ENCODE measurements around the gene HSPA12B.

HSPA12B gene

DNA sequence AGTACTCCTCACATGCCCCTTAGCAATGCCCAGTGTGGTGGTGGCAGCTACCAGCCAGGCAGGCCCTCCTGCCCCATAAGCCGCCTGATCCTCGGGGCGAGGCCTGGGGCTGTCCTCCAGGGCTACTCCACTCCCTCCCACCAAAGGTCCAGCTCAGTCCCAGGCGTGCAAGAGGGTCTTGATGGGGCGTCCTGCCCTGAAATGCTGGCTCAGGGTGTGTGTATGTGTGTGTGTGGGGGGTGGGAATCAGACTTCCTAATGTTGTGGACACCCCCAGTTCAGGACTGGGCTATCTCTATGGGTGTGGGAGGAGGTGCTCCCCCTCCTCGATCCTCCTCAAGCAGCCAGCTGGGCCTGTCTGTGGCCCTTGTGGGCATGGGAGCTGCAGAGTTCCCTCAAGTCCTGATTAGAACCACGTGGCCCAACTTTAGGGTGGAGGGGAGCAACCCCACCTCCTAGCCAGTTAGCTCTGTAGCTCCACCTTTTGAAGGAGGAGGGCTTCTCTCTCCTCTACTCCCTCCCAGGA is 7.5 kb downstream of the HSPA12B start:
- H3K27ac ChIP-seq (ENCODE audit: low read depth, low read length): no peak overlapping the region
- H3K4me3 ChIP-seq (ENCODE audit: low read depth, low read length): no peak overlapping the region
- H2AFZ ChIP-seq (ENCODE audit: low read length, unreplicated experiment): no peak overlapping the region
- no peaks in the 10 kb centered on the region for H3K79me2 ChIP-seq (ENCODE audit: control insufficient read depth, insufficient read depth, low read length, unreplicated experiment)
- no peaks in the 10 kb centered on the region for H3K36me3 ChIP-seq (ENCODE audit: insufficient read depth, low read length)
- no peaks in the 10 kb centered on the region for H3K27me3 ChIP-seq (ENCODE audit: insufficient read depth, low read length)
- H3K4me1 ChIP-seq (ENCODE audit: control insufficient read depth, insufficient read depth, low read length, unreplicated experiment): no peaks in the 10 kb centered on the region

DNA sequence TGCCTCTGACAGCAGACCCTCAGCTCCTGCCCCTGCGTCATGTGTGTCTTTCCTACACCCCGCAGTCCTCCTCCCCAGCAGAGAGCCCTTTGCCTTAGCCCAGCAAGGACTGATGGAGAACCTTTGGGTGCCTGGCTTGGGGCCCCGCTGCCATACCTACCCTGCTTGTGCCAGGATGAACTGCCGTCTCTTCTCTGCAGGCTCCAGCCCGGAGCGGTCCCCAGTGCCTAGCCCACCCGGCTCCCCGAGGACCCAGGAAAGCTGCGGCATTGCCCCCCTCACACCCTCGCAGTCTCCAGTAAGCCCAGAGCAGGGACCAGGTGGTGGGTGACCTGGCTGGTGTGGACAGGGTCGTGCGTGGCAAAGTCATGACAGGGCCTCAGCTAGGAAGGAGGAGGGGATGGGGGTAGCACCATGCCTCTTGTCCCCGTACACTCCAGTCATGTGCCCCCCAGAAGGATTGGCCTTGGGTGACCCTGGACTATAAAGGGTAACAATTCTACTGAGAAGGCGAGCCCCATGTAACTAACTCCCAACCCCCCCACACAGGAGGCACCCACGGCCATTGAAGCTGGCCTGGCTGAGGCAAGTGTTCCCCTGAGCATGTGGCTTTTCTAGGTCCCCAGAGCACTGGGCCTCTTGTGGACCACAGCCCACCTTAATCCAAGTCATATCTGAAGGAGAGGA is 8.3 kb downstream of the HSPA12B start:
- H2AFZ ChIP-seq (ENCODE audit: low read length, unreplicated experiment): no peak overlapping the region
- H3K4me3 ChIP-seq (ENCODE audit: low read depth, low read length): no peak overlapping the region
- no peak overlapping the region for H3K27ac ChIP-seq (ENCODE audit: low read depth, low read length)
- no peaks in the 10 kb centered on the region for H3K27me3 ChIP-seq (ENCODE audit: insufficient read depth, low read length)
- no peaks in the 10 kb centered on the region for H3K36me3 ChIP-seq (ENCODE audit: insufficient read depth, low read length)
- H3K4me1 ChIP-seq (ENCODE audit: control insufficient read depth, insufficient read depth, low read length, unreplicated experiment): no peaks in the 10 kb centered on the region
- no peaks in the 10 kb centered on the region for H3K79me2 ChIP-seq (ENCODE audit: control insufficient read depth, insufficient read depth, low read length, unreplicated experiment)

- H3K27me3 ChIP-seq (ENCODE audit: insufficient read depth, low read length): no peaks in the 10 kb centered on the region
- no peaks in the 10 kb centered on the region for H3K36me3 ChIP-seq (ENCODE audit: insufficient read depth, low read length)
- H2AFZ ChIP-seq (ENCODE audit: low read length, unreplicated experiment): no peak overlapping the region
- H3K27ac ChIP-seq (ENCODE audit: low read depth, low read length): no peak overlapping the region
- H3K4me1 ChIP-seq (ENCODE audit: control insufficient read depth, insufficient read depth, low read length, unreplicated experiment): no peaks in the 10 kb centered on the region
- H3K4me3 ChIP-seq (ENCODE audit: low read depth, low read length): no peak overlapping the region
- no peaks in the 10 kb centered on the region for H3K79me2 ChIP-seq (ENCODE audit: control insufficient read depth, insufficient read depth, low read length, unreplicated experiment)
Observed at GRCh38 chr20:3741836-3742458, 9.5 kb downstream of the HSPA12B start.

DNA sequence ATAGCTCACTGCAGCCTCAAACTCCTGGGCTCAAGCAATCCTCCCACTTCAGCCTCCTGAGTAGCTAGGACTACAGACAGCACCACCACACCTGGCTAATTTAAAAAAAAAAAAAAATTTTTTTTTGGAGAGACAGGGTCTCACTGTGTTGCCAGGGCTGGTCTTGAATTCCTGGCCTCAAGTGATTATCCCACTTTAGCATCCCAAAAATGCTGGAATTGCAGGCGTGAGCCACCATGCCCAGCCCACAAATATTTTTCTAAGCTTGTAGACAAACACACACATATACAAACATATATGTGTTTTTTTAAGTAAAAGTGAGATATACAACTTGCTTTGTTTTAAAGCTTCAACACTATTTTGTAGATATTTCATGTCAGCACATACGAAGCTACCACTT is 10.8 kb downstream of the HSPA12B start:
- no peaks in the 10 kb centered on the region for H3K4me1 ChIP-seq (ENCODE audit: control insufficient read depth, insufficient read depth, low read length, unreplicated experiment)
- H3K4me3 ChIP-seq (ENCODE audit: low read depth, low read length): no peak overlapping the region
- H3K79me2 ChIP-seq (ENCODE audit: control insufficient read depth, insufficient read depth, low read length, unreplicated experiment): no peaks in the 10 kb centered on the region
- no peaks in the 10 kb centered on the region for H3K36me3 ChIP-seq (ENCODE audit: insufficient read depth, low read length)
- H3K27me3 ChIP-seq (ENCODE audit: insufficient read depth, low read length): no peaks in the 10 kb centered on the region
- H2AFZ ChIP-seq (ENCODE audit: low read length, unreplicated experiment): no peak overlapping the region
- H3K27ac ChIP-seq (ENCODE audit: low read depth, low read length): no peak overlapping the region

GRCh38 chr20:3744037-3744436 is 11.6 kb downstream of the HSPA12B start:
- Histone ChIP-seq H3K4me1 (ENCODE audit: control insufficient read depth, insufficient read depth, low read length, unreplicated experiment) (no peaks in the 10 kb centered on the region), H3K79me2 (ENCODE audit: control insufficient read depth, insufficient read depth, low read length, unreplicated experiment) (no peaks in the 10 kb centered on the region), H3K27ac (ENCODE audit: low read depth, low read length) (no peak overlapping the region), H3K27me3 (ENCODE audit: insufficient read depth, low read length) (no peaks in the 10 kb centered on the region), H3K36me3 (ENCODE audit: insufficient read depth, low read length) (no peaks in the 10 kb centered on the region), H2AFZ (ENCODE audit: low read length, unreplicated experiment) (no peak overlapping the region), H3K4me3 (ENCODE audit: low read depth, low read length) (no peak overlapping the region)

GRCh38 chr20:3744806-3745685 is 12.6 kb downstream of the HSPA12B start:
- no peak overlapping the region for H2AFZ ChIP-seq (ENCODE audit: low read length, unreplicated experiment)
- no peaks in the 10 kb centered on the region for H3K79me2 ChIP-seq (ENCODE audit: control insufficient read depth, insufficient read depth, low read length, unreplicated experiment)
- no peaks in the 10 kb centered on the region for H3K36me3 ChIP-seq (ENCODE audit: insufficient read depth, low read length)
- no peak overlapping the region for H3K4me3 ChIP-seq (ENCODE audit: low read depth, low read length)
- H3K27me3 ChIP-seq (ENCODE audit: insufficient read depth, low read length): no peaks in the 10 kb centered on the region
- H3K27ac ChIP-seq (ENCODE audit: low read depth, low read length): no peak overlapping the region
- no peaks in the 10 kb centered on the region for H3K4me1 ChIP-seq (ENCODE audit: control insufficient read depth, insufficient read depth, low read length, unreplicated experiment)

DNA sequence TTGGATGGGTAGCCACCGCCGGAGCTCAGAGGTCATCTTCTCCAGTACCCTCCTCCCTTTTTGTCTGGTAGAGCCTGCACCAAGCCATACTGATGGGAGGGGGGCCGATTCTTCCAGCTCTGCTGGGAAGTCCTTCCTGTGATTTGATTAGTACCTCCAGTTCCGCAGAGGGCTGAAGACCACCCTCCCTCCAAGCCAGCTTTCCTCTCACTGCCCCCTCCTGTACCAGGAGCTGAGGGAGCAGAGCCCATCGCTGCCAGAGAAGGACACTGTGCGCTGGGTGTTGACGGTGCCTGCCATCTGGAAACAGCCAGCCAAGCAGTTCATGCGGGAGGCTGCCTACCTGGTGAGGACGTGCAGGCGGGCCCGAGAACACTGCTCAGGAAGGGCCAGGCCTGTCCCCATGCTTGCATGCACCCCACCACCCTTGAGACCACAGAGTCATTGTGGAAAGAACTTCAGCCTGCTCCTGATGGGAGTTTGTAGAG is 13.2 kb downstream of the HSPA12B start:
- H3K4me1 ChIP-seq (ENCODE audit: control insufficient read depth, insufficient read depth, low read length, unreplicated experiment): no peaks in the 10 kb centered on the region
- H2AFZ ChIP-seq (ENCODE audit: low read length, unreplicated experiment): no peak overlapping the region
- H3K79me2 ChIP-seq (ENCODE audit: control insufficient read depth, insufficient read depth, low read length, unreplicated experiment): no peaks in the 10 kb centered on the region
- no peak overlapping the region for H3K4me3 ChIP-seq (ENCODE audit: low read depth, low read length)
- no peaks in the 10 kb centered on the region for H3K36me3 ChIP-seq (ENCODE audit: insufficient read depth, low read length)
- no peak overlapping the region for H3K27ac ChIP-seq (ENCODE audit: low read depth, low read length)
- H3K27me3 ChIP-seq (ENCODE audit: insufficient read depth, low read length): no peaks in the 10 kb centered on the region

GRCh38 chr20:3747471-3747870 is 15.0 kb downstream of the HSPA12B start:
- Histone ChIP-seq H3K27me3 (ENCODE audit: insufficient read depth, low read length) (no peaks in the 10 kb centered on the region), H3K36me3 (ENCODE audit: insufficient read depth, low read length) (no peaks in the 10 kb centered on the region), H3K4me3 (ENCODE audit: low read depth, low read length) (no peak overlapping the region), H3K4me1 (ENCODE audit: control insufficient read depth, insufficient read depth, low read length, unreplicated experiment) (no peaks in the 10 kb centered on the region), H3K79me2 (ENCODE audit: control insufficient read depth, insufficient read depth, low read length, unreplicated experiment) (no peaks in the 10 kb centered on the region), H2AFZ (ENCODE audit: low read length, unreplicated experiment) (no peak overlapping the region), H3K27ac (ENCODE audit: low read depth, low read length) (no peak overlapping the region)

GRCh38 chr20:3748073-3748472 is 15.6 kb downstream of the HSPA12B start:
- Histone ChIP-seq H2AFZ (ENCODE audit: low read length, unreplicated experiment) (no peak overlapping the region), H3K36me3 (ENCODE audit: insufficient read depth, low read length) (no peaks in the 10 kb centered on the region), H3K4me1 (ENCODE audit: control insufficient read depth, insufficient read depth, low read length, unreplicated experiment) (no peaks in the 10 kb centered on the region), H3K79me2 (ENCODE audit: control insufficient read depth, insufficient read depth, low read length, unreplicated experiment) (no peaks in the 10 kb centered on the region), H3K27me3 (ENCODE audit: insufficient read depth, low read length) (no peaks in the 10 kb centered on the region), H3K4me3 (ENCODE audit: low read depth, low read length) (no peak overlapping the region), H3K27ac (ENCODE audit: low read depth, low read length) (no peak overlapping the region)

GRCh38 chr20:3749087-3749688 is 16.7 kb downstream of the HSPA12B start:
- H3K79me2 ChIP-seq (ENCODE audit: control insufficient read depth, insufficient read depth, low read length, unreplicated experiment): no peaks in the 10 kb centered on the region
- no peaks in the 10 kb centered on the region for H3K4me1 ChIP-seq (ENCODE audit: control insufficient read depth, insufficient read depth, low read length, unreplicated experiment)
- no peak overlapping the region for H3K27ac ChIP-seq (ENCODE audit: low read depth, low read length)
- H3K36me3 ChIP-seq (ENCODE audit: insufficient read depth, low read length): no peaks in the 10 kb centered on the region
- H3K4me3 ChIP-seq (ENCODE audit: low read depth, low read length): no peak overlapping the region
- H3K27me3 ChIP-seq (ENCODE audit: insufficient read depth, low read length): no peaks in the 10 kb centered on the region
- H2AFZ ChIP-seq (ENCODE audit: low read length, unreplicated experiment): no peak overlapping the region

Data from ACC112 (cell line).